GM19239 (cell line): ENCODE results near the gene IREB2.

Experiments used
- DNase-seq: peaks from one replicate; pipeline ENCODE4 v3.0.0; 2011; ENCODE audit warnings: low spot score; ENCODE audit not compliant: insufficient read length
- FAIRE-seq: peaks from 2 replicates; lab custom pipeline; 2011; peaks lifted over from hg19 to GRCh38; lab: Jason Lieb, UNC

The IREB2 gene, protein sequence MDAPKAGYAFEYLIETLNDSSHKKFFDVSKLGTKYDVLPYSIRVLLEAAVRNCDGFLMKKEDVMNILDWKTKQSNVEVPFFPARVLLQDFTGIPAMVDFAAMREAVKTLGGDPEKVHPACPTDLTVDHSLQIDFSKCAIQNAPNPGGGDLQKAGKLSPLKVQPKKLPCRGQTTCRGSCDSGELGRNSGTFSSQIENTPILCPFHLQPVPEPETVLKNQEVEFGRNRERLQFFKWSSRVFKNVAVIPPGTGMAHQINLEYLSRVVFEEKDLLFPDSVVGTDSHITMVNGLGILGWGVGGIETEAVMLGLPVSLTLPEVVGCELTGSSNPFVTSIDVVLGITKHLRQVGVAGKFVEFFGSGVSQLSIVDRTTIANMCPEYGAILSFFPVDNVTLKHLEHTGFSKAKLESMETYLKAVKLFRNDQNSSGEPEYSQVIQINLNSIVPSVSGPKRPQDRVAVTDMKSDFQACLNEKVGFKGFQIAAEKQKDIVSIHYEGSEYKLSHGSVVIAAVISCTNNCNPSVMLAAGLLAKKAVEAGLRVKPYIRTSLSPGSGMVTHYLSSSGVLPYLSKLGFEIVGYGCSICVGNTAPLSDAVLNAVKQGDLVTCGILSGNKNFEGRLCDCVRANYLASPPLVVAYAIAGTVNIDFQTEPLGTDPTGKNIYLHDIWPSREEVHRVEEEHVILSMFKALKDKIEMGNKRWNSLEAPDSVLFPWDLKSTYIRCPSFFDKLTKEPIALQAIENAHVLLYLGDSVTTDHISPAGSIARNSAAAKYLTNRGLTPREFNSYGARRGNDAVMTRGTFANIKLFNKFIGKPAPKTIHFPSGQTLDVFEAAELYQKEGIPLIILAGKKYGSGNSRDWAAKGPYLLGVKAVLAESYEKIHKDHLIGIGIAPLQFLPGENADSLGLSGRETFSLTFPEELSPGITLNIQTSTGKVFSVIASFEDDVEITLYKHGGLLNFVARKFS

DNA sequence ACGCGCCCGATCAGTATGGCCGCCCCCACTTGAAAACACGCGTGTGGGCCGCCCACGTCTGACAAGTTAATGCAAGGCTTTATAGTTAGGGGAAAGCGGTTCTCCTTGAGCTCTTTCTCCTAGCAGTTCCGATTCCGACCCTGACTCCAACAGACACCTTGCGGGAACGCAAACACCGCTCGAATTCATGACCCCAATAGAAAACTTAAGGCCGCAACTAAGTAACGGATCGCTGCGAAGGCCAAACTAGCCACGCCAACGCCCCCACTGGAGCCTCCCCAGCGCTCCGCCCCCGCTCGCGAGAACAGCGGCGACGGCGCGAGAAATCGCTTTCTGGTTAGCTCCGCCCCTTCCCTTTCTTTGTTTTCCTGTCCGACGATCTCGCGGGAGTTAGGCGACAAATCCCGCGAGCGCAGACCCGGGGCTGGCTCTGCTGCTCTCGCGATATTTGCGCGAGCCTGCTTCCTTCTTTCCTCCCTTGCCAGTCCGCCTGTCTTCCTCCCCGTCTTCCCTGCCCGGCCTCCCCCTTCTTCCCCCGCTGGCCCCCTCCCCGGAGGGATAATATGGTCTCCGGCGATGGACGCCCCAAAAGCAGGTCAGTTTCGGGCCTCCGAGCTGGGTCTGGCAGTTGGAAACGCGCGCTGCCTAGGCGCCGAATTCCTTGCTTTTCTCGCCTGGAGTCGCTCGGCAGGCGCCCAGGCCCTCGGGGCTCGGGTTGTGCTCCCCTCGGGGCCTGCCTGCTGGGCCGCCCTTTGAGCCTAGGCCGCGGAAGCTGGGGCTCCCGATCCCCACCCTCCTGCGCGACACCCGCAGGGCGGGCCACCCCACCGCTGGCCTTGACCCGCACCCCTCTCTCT, at the start of gene IREB2:
TSS of gene IREB2 (plus strand) at position 455 of the 857 bp plus-strand sequence. CDS start at position 577, 122 bp downstream.
- DNase-seq: peak; percentile 83
- peak; percentile 97 for FAIRE-seq

DNA sequence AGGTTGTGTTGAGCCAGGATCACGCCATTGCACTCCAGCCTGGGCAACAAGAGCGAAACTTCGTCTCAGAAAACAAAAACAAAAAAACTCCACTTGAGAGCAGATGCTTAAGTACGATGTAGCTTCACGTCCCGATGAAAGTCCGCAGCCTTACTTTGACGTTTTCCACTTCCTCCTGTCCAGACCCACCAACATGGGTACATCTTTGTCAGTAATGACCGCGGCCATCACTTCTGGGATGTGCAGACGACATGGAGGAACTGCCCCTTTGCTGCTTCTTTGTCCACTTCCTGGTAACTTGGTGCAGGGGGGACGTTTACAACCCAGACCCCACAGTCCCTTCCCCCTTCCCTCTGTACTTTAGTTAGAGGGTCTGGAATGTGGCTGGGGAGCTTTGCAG, 49.2 kb upstream of the IREB2 start:
- DNase-seq (no peak), FAIRE-seq (no peak)

DNA sequence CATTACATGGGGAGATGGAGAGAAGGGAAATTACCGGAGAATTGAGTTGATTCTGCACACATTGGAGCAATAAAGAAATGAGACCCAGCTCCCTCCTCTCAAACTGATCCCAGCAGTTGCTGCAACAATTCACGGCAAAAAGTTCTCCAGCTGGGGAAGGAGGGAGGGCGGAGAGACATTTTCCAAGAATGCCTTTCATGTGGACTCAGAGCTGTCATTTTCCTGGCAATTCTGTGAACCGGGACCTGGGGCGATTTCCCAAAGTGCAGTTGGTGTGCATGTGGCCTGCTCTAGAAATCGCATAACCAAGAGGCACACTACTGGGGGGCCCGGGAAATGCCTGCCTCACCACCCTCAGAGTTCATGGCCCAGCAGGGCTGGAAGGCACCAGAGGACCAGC, 48.7 kb upstream of the IREB2 start:
- no peak for DNase-seq
- FAIRE-seq: no peak

DNA sequence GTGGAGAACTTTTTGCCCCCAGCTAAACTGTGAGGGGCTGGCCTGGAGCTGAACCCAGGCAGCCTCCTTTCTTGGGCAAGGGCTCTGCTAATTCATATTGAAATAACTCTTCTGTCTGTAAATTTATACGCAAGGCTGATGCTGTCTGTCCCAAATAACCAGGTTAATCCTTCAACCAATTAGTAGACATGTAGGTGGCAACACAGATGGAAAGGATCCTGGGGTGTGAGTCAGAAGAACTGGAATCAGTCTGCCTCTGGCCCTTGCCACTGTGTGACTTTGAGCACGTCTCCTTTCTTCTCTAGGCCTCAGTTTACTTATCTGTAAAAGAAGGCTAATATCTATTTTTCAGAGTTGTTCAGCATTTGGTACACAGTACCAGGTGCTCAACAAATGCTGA, 48.3 kb upstream of the IREB2 start:
- no peak for FAIRE-seq
- DNase-seq: no peak

DNA sequence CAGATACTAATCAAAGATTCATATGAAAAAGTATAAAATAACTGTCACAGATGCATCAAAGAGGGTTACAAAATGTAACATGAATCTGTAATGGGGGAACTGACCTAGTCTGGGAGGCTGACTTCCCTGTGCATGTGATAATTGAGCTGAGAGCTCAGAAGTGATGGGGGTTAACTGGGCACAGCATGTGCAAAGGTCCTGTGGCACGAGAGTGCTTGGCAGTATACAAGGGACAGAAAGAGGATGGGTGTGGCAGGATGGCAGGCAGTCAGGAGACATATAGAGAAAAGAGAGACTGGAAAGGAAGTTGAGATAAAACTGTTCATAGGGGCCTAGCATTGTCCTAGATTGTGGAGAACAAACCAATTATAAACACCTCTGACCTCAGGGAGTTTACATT, 47.8 kb upstream of the IREB2 start:
- DNase-seq (no peak), FAIRE-seq (no peak)

DNA sequence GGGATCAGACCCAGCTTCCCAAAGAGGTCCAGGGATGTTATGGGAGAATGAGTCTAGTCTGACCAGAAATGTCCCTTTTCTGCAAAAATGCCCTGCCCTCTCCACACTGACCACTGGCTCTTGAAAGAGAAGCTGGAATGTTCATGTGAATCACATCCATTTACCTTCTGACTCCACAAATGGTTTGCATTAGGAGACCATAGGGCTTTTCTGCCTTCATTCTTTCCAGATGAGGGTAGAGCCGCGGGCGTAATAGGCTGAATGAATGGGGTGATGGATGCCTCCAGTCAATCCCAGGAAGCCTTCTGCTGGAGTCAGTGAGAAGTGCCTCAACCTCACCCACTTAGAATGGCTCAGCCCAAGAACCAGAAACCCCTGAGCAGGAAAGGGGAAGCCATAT, 47.2 kb upstream of the IREB2 start:
- FAIRE-seq (no peak), DNase-seq (no peak)

DNA sequence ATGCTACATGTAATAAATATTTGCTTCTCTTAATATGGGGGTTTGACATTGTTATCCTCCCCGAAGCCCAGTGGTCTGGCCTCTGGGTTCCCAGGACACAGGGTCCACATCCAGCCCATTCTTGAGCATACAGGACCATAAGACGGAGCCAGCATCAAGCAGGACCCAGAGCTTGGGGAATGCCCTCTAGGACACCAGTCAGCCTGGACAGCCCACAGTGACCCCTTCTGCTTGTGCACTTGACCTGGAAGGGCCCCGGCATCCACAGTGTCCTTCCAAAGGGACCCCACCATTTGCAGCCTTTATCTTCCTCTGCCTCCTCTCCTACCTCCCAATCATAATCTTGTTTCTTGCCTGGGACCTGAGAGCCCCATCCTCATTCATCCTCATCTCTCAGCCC, 46.2 kb upstream of the IREB2 start:
- FAIRE-seq: no peak

DNA sequence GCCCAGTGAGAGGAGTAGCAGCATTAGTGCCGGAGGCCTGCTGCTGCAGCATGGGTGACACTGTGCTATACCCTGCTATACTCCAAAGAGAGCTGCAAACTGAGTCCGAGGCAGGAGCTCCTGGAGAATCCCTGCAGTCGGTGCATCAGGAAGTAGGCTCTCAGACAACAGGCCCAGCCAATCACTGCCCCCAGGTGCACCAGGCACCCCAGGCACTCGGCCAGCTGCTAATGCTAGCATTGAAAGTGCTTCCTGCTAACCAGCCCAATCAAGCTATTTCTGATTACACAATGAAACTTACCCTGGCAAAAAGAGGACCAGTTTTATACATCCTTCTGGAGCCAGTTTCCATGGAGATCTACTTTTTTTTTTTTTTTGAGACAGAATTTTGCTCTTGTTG, 45.6 kb upstream of the IREB2 start:
- DNase-seq: no peak
- no peak for FAIRE-seq

More for the DNA sequence above, 46.2 kb upstream of the IREB2 start:
- no peak for DNase-seq

DNA sequence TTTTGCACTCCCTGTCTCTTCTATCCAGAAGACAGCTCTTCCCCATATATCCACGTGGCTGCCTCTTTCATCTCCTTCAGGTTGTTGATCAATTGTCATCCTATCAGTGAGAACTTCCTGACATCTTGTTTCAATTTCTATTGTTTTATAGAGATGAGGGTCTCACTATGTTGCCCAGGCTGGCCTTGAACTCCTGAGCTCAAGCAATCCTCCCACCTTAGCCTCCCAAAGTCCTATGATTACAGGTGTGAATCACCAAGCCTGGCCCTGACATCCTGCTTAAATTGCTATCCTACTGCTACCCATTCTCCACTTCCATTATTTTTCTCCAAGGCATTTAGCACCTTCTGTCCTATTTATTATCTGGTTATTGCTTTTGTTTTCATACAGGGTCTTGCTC, 44.9 kb upstream of the IREB2 start:
- DNase-seq: no peak
- FAIRE-seq: no peak

DNA sequence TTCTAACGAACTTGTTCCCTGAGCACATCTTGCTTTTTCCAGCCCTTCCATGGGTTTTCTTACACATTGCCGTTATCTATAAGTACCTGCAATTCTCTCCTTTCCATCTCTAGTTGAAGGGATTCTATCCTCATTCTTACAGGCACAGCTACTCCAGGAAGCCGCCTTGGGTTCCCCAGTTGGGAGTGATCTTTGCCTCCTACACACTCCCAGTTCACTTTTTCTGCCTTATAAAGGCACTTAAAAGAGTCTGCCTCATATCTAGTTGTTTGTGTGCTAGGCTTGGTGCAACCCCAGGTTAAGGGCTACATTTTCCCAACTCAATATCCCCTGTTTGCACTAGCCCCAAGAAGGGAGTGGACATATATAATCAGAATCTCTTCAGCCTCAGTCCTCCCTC, 44.0 kb upstream of the IREB2 start:
- DNase-seq (no peak), FAIRE-seq (no peak)

DNA sequence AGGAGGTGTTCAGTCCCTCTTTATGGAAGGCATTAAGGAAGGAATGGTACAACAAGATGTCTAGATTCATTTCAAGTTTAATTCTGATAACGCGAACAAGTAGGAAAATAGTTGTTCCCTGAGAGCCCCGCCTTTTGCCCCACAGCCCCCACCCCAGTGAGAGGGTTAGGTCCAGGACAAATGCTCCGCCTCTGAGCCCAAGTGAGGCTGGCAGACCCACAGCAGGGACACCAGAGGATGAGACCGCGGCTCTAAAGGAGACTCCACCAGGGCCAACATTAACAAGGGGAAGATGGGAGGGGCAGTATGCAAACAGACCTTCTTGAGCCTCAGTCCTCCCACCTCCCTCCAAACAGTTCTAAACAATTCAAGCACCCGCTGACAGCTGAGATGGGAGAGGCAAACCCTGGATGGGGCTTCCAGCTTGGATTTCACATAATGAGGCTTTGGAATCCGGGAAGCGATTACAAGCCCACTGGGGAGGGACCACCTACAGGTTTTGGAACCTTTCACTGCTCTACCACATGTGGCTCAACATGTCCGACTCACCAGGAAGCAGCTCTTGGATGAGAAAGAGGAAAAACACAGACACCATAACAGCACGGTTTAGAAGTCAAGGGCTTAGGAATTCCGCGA, 42.9 kb upstream of the IREB2 start:
- FAIRE-seq (no peak), DNase-seq (no peak)

DNA sequence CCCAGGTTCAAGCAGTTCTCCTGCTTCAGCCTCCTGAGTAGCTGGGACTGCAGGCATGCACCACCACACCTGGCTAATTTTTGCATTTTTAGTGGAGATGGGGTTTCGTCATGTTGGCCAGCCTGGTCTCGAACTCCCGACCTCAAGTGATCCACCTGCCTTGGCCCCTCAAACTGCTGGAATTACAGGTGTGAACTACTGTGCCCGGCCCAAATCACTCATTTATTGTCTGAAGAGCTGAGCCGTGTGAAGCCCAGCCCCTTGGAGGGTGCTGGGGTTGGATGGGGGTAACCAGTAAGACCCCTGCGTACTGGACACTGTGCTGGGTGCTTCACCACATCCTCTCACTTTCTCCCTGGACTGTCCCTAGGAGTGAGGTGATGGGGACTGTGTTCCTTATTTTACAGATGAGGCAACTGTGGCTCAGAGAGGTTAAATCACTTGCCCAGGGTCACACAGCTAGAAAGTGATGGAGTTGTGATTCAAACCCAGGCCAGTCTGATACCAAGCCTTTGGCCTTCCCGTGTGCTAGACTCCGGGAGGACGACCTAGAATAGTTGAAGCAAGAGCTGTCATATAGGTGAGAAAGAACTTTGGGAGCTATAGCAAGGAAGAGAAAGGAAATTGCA, 41.7 kb upstream of the IREB2 start:
- DNase-seq: no peak
- FAIRE-seq: no peak

DNA sequence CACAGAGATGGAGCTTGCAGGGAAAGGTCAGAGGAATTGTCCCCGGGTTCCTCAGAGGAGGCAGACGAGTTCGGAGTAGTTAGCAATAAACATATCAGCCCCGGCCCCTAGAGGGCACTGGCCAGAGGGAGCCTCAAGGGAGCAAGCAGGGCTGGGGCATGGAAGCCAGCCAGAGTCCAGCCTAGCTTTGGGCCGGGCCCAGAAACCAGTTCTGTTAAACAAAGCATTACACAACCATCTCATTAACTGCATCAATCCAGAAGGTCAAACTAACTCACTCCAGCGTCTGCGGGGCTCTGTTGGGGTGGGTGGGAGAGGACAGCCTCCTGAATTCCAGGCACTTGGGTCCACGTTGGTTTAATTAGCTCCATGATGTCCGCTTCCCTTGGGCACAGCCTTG, 41.0 kb upstream of the IREB2 start:
- FAIRE-seq (no peak), DNase-seq (no peak)

DNA sequence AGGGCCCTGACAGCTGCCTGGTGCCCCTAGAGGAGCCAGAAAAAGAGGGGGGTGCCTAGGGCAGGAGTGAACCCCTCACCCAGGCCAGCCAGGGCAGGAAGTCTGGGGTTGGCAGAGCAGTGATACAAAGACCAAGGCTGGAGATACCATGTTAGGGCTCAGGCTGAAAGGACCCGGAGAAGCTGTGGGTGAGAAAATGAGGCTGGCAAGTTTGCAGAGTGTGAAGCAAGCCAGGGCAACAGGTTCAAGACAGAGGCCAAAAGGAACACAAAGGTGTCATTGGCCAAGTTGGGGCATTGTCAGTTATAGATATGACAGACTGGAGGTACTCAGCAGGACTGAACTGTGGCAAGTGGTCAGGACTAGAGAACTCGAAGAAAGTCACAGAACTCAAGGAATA, 40.6 kb upstream of the IREB2 start:
- DNase-seq (no peak), FAIRE-seq (no peak)

DNA sequence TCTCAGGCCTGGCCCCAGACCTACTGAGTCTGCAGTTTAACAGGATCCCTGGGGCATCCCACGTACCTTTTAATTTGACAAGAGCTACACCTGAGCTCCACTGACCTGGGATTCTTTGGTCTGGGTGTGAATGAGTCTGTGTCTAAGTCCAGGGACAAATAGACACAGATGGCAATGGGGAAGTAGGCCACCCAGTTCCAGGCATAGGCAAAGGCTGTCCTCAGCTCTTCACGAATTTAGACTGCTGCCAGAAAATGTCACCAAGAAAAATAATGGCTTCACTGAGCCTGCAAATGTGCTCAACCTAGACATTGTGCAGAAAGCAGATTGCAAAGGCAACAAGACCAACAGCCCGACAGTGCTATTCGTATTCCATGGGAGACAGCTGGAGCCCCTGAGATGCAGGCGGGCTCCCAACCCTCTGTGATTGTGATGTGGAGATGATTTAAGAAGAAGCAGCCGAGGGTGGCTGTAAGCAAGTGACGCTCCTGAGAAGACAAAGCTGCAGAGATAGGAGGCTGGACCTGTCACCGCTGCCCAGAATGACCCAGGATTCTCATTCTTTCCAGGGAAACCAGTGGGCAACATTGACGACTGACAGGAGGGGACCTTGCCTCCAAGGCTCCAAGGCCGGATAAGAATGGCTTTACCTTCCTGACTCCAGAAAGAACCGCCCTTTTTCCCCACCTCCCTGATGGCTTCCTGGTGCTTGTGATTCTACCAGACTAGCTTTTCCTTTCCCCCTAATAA, 39.8 kb upstream of the IREB2 start:
- DNase-seq (no peak), FAIRE-seq (no peak)

DNA sequence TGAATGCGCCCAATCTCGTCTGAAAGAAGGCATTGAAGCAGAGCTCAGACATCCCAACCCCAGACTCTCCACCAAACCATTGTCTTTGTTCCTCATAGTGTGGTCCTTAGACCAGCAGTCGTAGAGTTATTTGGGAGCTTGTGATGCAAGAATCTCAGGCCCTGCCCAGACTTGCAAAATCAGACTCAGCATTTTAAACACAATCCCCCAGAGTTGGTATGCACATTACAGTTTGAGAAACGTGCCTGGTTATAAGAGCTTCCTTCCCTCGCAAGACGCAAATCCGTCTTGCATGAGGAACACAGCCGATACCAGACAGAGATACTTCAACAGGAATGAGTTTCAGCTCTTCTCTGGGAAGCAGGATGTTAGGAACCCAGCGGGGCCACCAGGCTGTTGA, 38.9 kb upstream of the IREB2 start:
- DNase-seq (no peak), FAIRE-seq (no peak)

DNA sequence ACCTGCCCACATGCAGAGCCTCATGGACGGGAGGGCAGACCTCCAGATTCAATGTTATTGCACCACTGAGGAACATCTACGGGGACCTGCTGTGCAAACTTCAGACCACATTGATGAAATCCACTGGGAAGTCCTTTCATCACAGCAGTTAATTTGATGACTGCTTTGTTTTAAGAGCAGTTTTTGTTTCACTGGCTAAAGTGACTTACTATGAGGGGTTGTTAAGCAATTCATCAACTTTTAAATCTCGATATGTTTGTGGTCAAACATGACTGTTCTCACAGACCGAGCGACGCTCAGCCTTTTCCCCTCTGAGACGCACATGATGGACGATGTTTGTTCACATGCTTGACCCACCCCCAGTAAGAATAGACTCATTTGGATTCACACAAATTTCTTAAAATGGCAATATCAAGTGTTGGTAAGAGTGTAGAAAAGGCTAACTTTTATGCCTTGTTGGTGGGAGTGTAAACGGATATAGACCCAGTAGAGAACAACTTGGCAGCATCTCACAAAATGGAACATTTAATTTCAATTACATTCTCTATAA, 35.9 kb upstream of the IREB2 start:
- DNase-seq (no peak), FAIRE-seq (no peak)

DNA sequence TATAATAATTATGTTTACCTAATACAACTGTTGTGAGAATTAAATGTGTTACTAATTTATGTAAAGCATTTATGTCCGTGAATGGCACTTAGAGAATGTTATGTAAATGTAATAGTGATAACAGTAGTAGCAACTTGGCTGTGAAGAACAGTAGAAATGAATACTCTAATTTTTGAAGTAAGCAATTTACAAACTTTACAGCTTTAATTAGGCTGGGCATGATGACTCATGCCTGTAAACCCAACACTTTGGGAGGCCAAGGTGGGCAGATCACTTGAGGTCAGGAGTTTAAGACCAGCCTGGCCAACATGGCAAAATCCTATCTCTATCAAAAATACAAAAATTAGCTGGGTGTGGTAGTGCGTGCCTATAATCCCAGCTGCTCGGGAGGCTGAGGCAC, 33.9 kb upstream of the IREB2 start:
- FAIRE-seq: no peak
- DNase-seq: no peak
